ENCODE measurements around the gene NEMF. TPM values are rescaled to one million over a fixed set of nuclear protein-coding genes. Genes with fewer than 3 reads are reported as not detected.

NEMF gene
- total RNA-seq, 6 experiments from 2014 or later: 15.3 to 29.9 (median 23.4) TPM

- WGBS (ENCODE audit: insufficient coverage, low coverage, low lambda C conversion rate, missing lambda C conversion rate): 0% methylated on average over 1 of the region's 1 CpG
- ATAC-seq (no peak), DNase-seq (no peak)
- Histone ChIP-seq H3K9me3 (no peaks in the 10 kb centered on the region), H3K4me3 (no peak overlapping the region), H3K27ac (no peak overlapping the region), H3K27me3 (no peaks in the 10 kb centered on the region), H3K4me1 (no peaks in the 10 kb centered on the region), H3K36me3 (peaks cover 0 to 58% (median 19%) of the 10 kb centered on the region in 4 donors)
- intact Hi-C loops (cut with DNase I): no loop called here
- TF ChIP-seq POLR2A (IDR thresholded peaks at IDR 0.05) (no peak), CTCF (IDR thresholded peaks at IDR 0.05) (no peak)
Measured at GRCh38 chr14:49808780-49809179, 43.8 kb downstream of the NEMF start.

GRCh38 chr14:49796025-49796424 lies 56.6 kb downstream of the NEMF start:
- DNase-seq (no peak), ATAC-seq (no peak)
- Histone ChIP-seq H3K27ac (no peak overlapping the region), H3K4me1 (no peaks in the 10 kb centered on the region), H3K4me3 (no peak overlapping the region), H3K27me3 (no peaks in the 10 kb centered on the region), H3K36me3 (peaks cover 0 to 81% (median 16%) of the 10 kb centered on the region in 4 donors), H3K9me3 (no peaks in the 10 kb centered on the region)
- 67% methylated on average over 2 of the region's 2 CpGs for WGBS (ENCODE audit: insufficient coverage, low coverage, low lambda C conversion rate, missing lambda C conversion rate)
- intact Hi-C loops (cut with DNase I): no loop called here
- TF ChIP-seq CTCF (IDR thresholded peaks at IDR 0.05) (no peak), POLR2A (IDR thresholded peaks at IDR 0.05) (no peak)

GRCh38 chr14:49792618-49793017 lies 60.0 kb downstream of the NEMF start:
- DNase-seq (no peak), ATAC-seq (no peak)
- H3K36me3 ChIP-seq: peaks cover 0 to 77% (median 18%) of the 10 kb centered on the region in 4 donors
- no peak for TF ChIP-seq CTCF (IDR thresholded peaks at IDR 0.05)
- 0% methylated on average over 1 of the region's 1 CpG for WGBS (ENCODE audit: insufficient coverage, low coverage, low lambda C conversion rate, missing lambda C conversion rate)
- no peaks in the 10 kb centered on the region for H3K27me3 ChIP-seq
- intact Hi-C loops (cut with DNase I): no loop called here
- no peaks in the 10 kb centered on the region for H3K9me3 ChIP-seq
- H3K27ac ChIP-seq: no peak overlapping the region
- H3K4me3 ChIP-seq: no peak overlapping the region
- no peaks in the 10 kb centered on the region for H3K4me1 ChIP-seq

- intact Hi-C loops (cut with DNase I): loop anchor here in 1 of 2 donors (10.0 kb wide), 1 partner anchor 48 kb away; no protein-coding TSS in a partner anchor
- no peak for TF ChIP-seq CTCF (IDR thresholded peaks at IDR 0.05)
- no peak for TF ChIP-seq POLR2A (IDR thresholded peaks at IDR 0.05)
- DNase-seq (no peak), ATAC-seq (no peak)
- Histone ChIP-seq H3K36me3 (peaks cover 0 to 89% (median 48%) of the 10 kb centered on the region in 4 donors), H3K27me3 (no peaks in the 10 kb centered on the region), H3K27ac (no peak overlapping the region), H3K4me3 (no peak overlapping the region), H3K9me3 (no peaks in the 10 kb centered on the region), H3K4me1 (no peaks in the 10 kb centered on the region)
- 100% methylated on average over 2 of the region's 2 CpGs for WGBS (ENCODE audit: insufficient coverage, low coverage, low lambda C conversion rate, missing lambda C conversion rate)
Measured at GRCh38 chr14:49786315-49786714, 66.3 kb downstream of the NEMF start.

Measured in right lobe of liver (tissue), 6 donors.